ENCODE results near the gene KCNA5. TPM values are rescaled to one million over a fixed set of nuclear protein-coding genes. Genes with fewer than 3 reads are reported as not detected.

Gene KCNA5
- total and polyA plus RNA-seq, 9 of the 15 experiments (the other 6 are each of a cell fraction or from before 2014, with no cell fraction given): not detected

GRCh38 chr12:4994622-4995021 is 49.1 kb upstream of the KCNA5 start:
- Histone ChIP-seq H3K27ac (ENCODE audit: extremely low read depth, low read depth, low read length) (no peak overlapping the region), H4K20me1 (replicated peaks; ENCODE audit: control insufficient read depth, insufficient read depth, low read length) (no peaks in the 10 kb centered on the region), H3K4me2 (ENCODE audit: insufficient read depth, low read length) (no peak overlapping the region), H3K79me2 (ENCODE audit: control insufficient read depth, insufficient read depth, low read length) (no peaks in the 10 kb centered on the region), H3K9me1 (ENCODE audit: control insufficient read depth, insufficient read depth, low read length) (no peaks in the 10 kb centered on the region), H3K9me3 (replicated peaks; ENCODE audit: control insufficient read depth, insufficient read depth, low read depth, low read length) (no peaks in the 10 kb centered on the region), H3K4me1 (replicated peaks in 1 of 2; ENCODE audit: control insufficient read depth in 2 of 2, insufficient read depth in 2 of 2, low read length in 2 of 2) (no peaks in the 10 kb centered on the region), H3K9ac (ENCODE audit: insufficient read depth in 1 of 2, low read depth in 2 of 2, low read length in 2 of 2) (no peak overlapping the region), H3K27me3 (ENCODE audit: control insufficient read depth in 2 of 2, insufficient read depth in 2 of 2, low read length in 2 of 2) (no peaks in the 10 kb centered on the region), H2AFZ (ENCODE audit: low read depth, low read length) (no peak overlapping the region), H3K36me3 (ENCODE audit: control insufficient read depth, insufficient read depth, low read length) (no peaks in the 10 kb centered on the region), H3K4me3 (no peak overlapping the region)
- in situ Hi-C loops (cut with MboI) (no loop called here), intact Hi-C loops (cut with micrococcal nuclease) (no loop called here)
- TF ChIP-seq TARDBP (IDR thresholded peaks at IDR 0.05) (no peak), ERF (CRISPR knock-in tag; IDR thresholded peaks at IDR 0.05) (no peak), SIX5 (IDR thresholded peaks at IDR 0.05; ENCODE audit: borderline replicate concordance in 1 of 2, insufficient read depth in 1 of 2, low read depth in 1 of 2, low read length in 2 of 2) (no peak), MTA3 (IDR thresholded peaks at IDR 0.05; ENCODE audit: borderline replicate concordance) (no peak), PCBP2 (IDR thresholded peaks at IDR 0.05; ENCODE audit: low read depth, low read length, poor library complexity, severe bottlenecking) (no peak), GABPB1 (CRISPR knock-in tag; IDR thresholded peaks at IDR 0.05) (no peak), NFRKB (IDR thresholded peaks at IDR 0.05; ENCODE audit: low read depth) (no peak), E2F4 (CRISPR knock-in tag; IDR thresholded peaks at IDR 0.05; ENCODE audit: low read depth) (no peak), ZNF699 (CRISPR knock-in tag; IDR thresholded peaks at IDR 0.05; ENCODE audit: insufficient replicate concordance) (no peak), EZH2 (IDR thresholded peaks at IDR 0.05; ENCODE audit: borderline replicate concordance, low read depth, low read length) (no peak), PTRF (tag; IDR thresholded peaks at IDR 0.05) (no peak)
- ChIA-PET POLR2A (no interaction called here), CTCF (ENCODE audit: low intra/inter-chr PET ratio) (no interaction called here)
- no peak for DNase-seq (ENCODE audit: extremely low read depth in 1 of 4, low spot score in 3 of 4)
- ATAC-seq: no peak
- FAIRE-seq: no peak
- BruUV-seq (replicated peaks): no TSS peak
- WGBS (ENCODE audit: insufficient coverage, low coverage, missing lambda C conversion rate): 0% methylated on average over 4 of the region's 4 CpGs
